Ovary (tissue), 9 donors: ENCODE data around the gene MYH3. TPM values are rescaled to one million over a fixed set of nuclear protein-coding genes. Genes with fewer than 3 reads are reported as not detected.

Experiments used
- DNase-seq, 5 donors: peaks; one replicate each; pipeline ENCODE4 v3.0.0-alpha.2; 2019 to 2020
- H3K27ac ChIP-seq, 2 donors: fragments of 200-600 bp; one replicate each; pipeline versions ENCODE4 v1.5.1 to v1.8.0; 2019 to 2022
- H3K27me3 ChIP-seq: fragments of 200-600 bp; one replicate; pipeline ENCODE4 v1.8.0; 2022
- H3K36me3 ChIP-seq: fragments of 200-600 bp; sonication (generic); one replicate; pipeline ENCODE4 v1.5.1; 2019
- H3K4me1 ChIP-seq: one replicate; pipeline ENCODE4 v1.8.1; 2013; ENCODE audit warnings: mild to moderate bottlenecking, moderate library complexity; ENCODE audit not compliant: insufficient read depth
- H3K4me3 ChIP-seq: fragments of 200-600 bp; sonication (generic); one replicate; pipeline ENCODE4 v1.5.1; 2017
- H3K9me3 ChIP-seq, 2 donors: fragments of 200-600 bp in 1 of 2; sonication (generic) in 1 of 2; one replicate each; pipeline versions ENCODE4 v1.5.1 to v1.8.1; 2013 to 2019; ENCODE audit warnings: mild to moderate bottlenecking in 1 of 2, moderate library complexity in 1 of 2
- EP300 ChIP-seq: sonication (generic); formaldehyde crosslinking; IDR thresholded peaks from one replicate; pipeline ENCODE4 v1.6.1; 2017; ENCODE audit warnings: antibody characterized with exemption
- POLR2A ChIP-seq: fragments of 450-650 bp; IDR thresholded peaks from one replicate; pipeline ENCODE4 v1.6.1; 2017; ENCODE audit warnings: antibody characterized with exemption, mild to moderate bottlenecking, moderate library complexity
- WGBS, 3 donors: extraction: QIAGEN DNeasy Blood & Tissue Kit in 1 of 3; methylation state at CpG; one replicate each; pipeline versions ENCODE4 v1.1.5 to v1.1.7; 2013 to 2017; 5-methylcytosine and 5-hydroxymethylcytosine counted together
- intact Hi-C, 4 donors: fragments of 100-400 bp; cut with DNase I; formaldehyde crosslinking; loops; one replicate each; pipeline versions ENCODE4 v1.11.0 to v1.15.1; 2022 to 2023
- polyA plus RNA-seq, 2 donors: library from polyadenylated mRNA; stranded (reverse); fragments of 200-250 nt in 1 of 2; fragments of 350-450 nt in 1 of 2; fragmentation: Illumina TruSeq in 1 of 2; extraction: RNeasy Lipid Tissue Mini Kit (QIAGEN cat#74804) in 1 of 2; gene quantifications; one replicate each; pipeline ENCODE4 v1.2.3, GENCODE V29; 2013 to 2014
- total RNA-seq, 7 donors: library from RNA; depleted of rRNA in 2 of 7; stranded (reverse); fragments of >200 nt in 2 of 7; fragmentation: NEBNext Ultra II Directional in 3 of 7; extraction: Animal tissue kit (Norgen Biotek cat#: 25700) in 3 of 7; gene quantifications; one replicate each; pipeline versions ENCODE4 v1.1.0 to v1.2.4, GENCODE V29; 2016 to 2023
- TF ChIP-seq, protein P1 (sequence below), 3 donors: fragments of 450-650 bp in 2 of 3; fragments of 200-600 bp in 1 of 3; IDR thresholded peaks; one replicate each; pipeline versions ENCODE4 v1.5.1 to v1.8.0; 2016 to 2022; ENCODE audit warnings: antibody characterized with exemption in 3 of 3, mild to moderate bottlenecking in 1 of 3
- donor health status: DM: no; HTN: no; CAD: no; lungs with moderate emphysema.
- donor health status: DM: no; HTN: no; CAD: no.
- donor health status: Bipolar disorder and iron deficiency.
- donor health status: DM: yes; HTN: yes; CAD: no.
- donor health status: DM: no; HTN: no; CAD: no.
- donor health status: DM: yes; HTN: yes; CAD: no.

Gene MYH3
- total and polyA plus RNA-seq, 9 donors, result 1.5 to 5.7 (median 2.6) TPM

DNA sequence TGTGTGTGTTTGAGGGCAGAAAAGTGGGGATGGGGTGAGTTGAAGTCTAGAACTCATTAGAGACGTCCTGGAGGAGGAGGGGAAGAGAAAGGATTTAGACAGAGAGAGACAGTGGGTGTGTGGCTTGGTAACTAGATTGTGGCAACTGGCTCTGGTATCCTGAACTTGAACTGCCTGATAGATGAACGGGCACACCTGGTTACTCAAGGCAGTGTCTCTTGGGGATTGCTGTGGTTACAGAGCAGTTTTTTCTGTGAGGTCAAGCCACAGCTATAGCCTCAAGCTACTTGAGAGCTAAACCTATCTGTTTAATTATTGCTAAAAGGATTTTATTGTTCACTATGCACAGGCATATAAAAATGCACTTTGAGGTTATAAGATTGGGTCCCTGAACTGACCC is 77.8 kb downstream of the MYH3 start:
- Histone ChIP-seq H3K4me1 (no peaks in the 10 kb centered on the region), H3K27ac (no peak overlapping the region), H3K27me3 (no peaks in the 10 kb centered on the region), H3K9me3 (no peaks in the 10 kb centered on the region), H3K36me3 (no peaks in the 10 kb centered on the region), H3K4me3 (no peak overlapping the region)
- TF ChIP-seq, protein P1, sequence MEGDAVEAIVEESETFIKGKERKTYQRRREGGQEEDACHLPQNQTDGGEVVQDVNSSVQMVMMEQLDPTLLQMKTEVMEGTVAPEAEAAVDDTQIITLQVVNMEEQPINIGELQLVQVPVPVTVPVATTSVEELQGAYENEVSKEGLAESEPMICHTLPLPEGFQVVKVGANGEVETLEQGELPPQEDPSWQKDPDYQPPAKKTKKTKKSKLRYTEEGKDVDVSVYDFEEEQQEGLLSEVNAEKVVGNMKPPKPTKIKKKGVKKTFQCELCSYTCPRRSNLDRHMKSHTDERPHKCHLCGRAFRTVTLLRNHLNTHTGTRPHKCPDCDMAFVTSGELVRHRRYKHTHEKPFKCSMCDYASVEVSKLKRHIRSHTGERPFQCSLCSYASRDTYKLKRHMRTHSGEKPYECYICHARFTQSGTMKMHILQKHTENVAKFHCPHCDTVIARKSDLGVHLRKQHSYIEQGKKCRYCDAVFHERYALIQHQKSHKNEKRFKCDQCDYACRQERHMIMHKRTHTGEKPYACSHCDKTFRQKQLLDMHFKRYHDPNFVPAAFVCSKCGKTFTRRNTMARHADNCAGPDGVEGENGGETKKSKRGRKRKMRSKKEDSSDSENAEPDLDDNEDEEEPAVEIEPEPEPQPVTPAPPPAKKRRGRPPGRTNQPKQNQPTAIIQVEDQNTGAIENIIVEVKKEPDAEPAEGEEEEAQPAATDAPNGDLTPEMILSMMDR (IDR thresholded peaks at IDR 0.05), result no peak
- TF ChIP-seq POLR2A (no peak), EP300 (no peak)
- DNase-seq, result no peak
- WGBS, 3 donors, result 50 to 55% (median 54%) methylated on average over 2 of the region's 2 CpGs
- intact Hi-C loops, result no loop called here

Other genes starting within 250 kb of the MYH3 start
- not detected for gene MYH8, start 235.4 kb downstream of the MYH3 start, total RNA-seq
- gene MYH8, start 235.4 kb downstream of the MYH3 start, polyA plus RNA-seq, result not detected
- not detected for gene MYH4, start 187.8 kb downstream of the MYH3 start, total RNA-seq
- gene MYH4, start 187.8 kb downstream of the MYH3 start, polyA plus RNA-seq, result not detected
- gene MYH1, start 138.8 kb downstream of the MYH3 start, total RNA-seq, result not detected
- under 1 TPM in 1 of 2 donors, not detected in 1; 0.12 TPM for gene MYH1, start 138.8 kb downstream of the MYH3 start, polyA plus RNA-seq
- gene MYH2, start 107.7 kb downstream of the MYH3 start, total RNA-seq, result 1 to 10 TPM in 1 of 7 donors, under 1 TPM in 1, not detected in 5; 0.13 to 2.0 TPM
- gene MYH2, start 107.7 kb downstream of the MYH3 start, polyA plus RNA-seq, result under 1 TPM in 1 of 2 donors, not detected in 1; 0.25 TPM
- 10 to 100 TPM in 6 of 7 donors, 1 to 10 TPM in 1; 9.5 to 26.5 (median 20.7) TPM for gene SCO1, start 40.2 kb upstream of the MYH3 start, total RNA-seq
- gene SCO1, start 40.2 kb upstream of the MYH3 start, polyA plus RNA-seq, result 10 to 100 TPM; 10.8 to 22.3 TPM
- 10 to 100 TPM; 12.4 to 17.7 (median 13.0) TPM for gene ADPRM, start 40.3 kb upstream of the MYH3 start, total RNA-seq
- 10 to 100 TPM; 16.5 to 21.6 TPM for gene ADPRM, start 40.3 kb upstream of the MYH3 start, polyA plus RNA-seq
- gene TMEM220, start 72.7 kb upstream of the MYH3 start, total RNA-seq, result 10 to 100 TPM in 3 of 7 donors, 1 to 10 TPM in 4; 5.4 to 14.1 (median 9.8) TPM
- gene TMEM220, start 72.7 kb upstream of the MYH3 start, polyA plus RNA-seq, result 10 to 100 TPM in 1 of 2 donors, 1 to 10 TPM in 1; 8.4 to 11.0 TPM
- gene TMEM238L, start 146.8 kb upstream of the MYH3 start, total RNA-seq, result not detected
- not detected for gene TMEM238L, start 146.8 kb upstream of the MYH3 start, polyA plus RNA-seq
- not detected for gene PIRT, start 180.8 kb upstream of the MYH3 start, total RNA-seq
- not detected for gene PIRT, start 180.8 kb upstream of the MYH3 start, polyA plus RNA-seq